SK-N-MC (cell line): Measurements from ENCODE around the gene ABHD18.
A peak's percentile ranks its signal among the peaks of the same experiment; 100 is the strongest.
"Not testable (repeated sequence)": the region's sequence is repeated elsewhere in the genome, so short reads cannot be mapped to it uniquely, and the experiment has no call there.

Experiments used
- DNase-seq: peaks from one replicate; pipeline ENCODE4 v3.0.0-alpha.2; 2011; ENCODE audit warnings: low read depth, low spot score
- H3K27ac ChIP-seq: fragments of 200-600 bp; sonication (generic); 2 replicates; pipeline ENCODE4 v1.5.1; 2016; ENCODE audit warnings: mixed run types
- H3K36me3 ChIP-seq: fragments of 200-600 bp; sonication (generic); 2 replicates; pipeline ENCODE4 v1.6.1; 2017; ENCODE audit warnings: antibody characterized with exemption, low read length, mixed read lengths; ENCODE audit not compliant: insufficient read depth
- H3K4me3 ChIP-seq: fragments of 200-600 bp; sonication (generic); 2 replicates; pipeline ENCODE4 v1.5.1; 2016
- H3K9ac ChIP-seq: fragments of 200-600 bp; sonication (generic); 2 replicates; pipeline ENCODE4 v1.8.0; 2017; ENCODE audit warnings: mixed run types, mixed read lengths; ENCODE audit not compliant: insufficient read length
- H3K9me3 ChIP-seq: fragments of 200-600 bp; sonication (generic); 2 replicates; pipeline ENCODE4 v1.6.1; 2017; ENCODE audit warnings: low read depth, mild to moderate bottlenecking, antibody characterized with exemption, low read length, moderate library complexity, mixed read lengths
- EZH2 ChIP-seq: fragments of 200-600 bp; sonication (generic); IDR thresholded peaks from one replicate; pipeline ENCODE4 v1.6.1; 2017; ENCODE audit warnings: antibody characterized with exemption
- FOXP2 ChIP-seq: optimal IDR thresholded peaks from 2 replicates; pipeline ENCODE3; 2011; ENCODE audit warnings: mild to moderate bottlenecking, moderate library complexity; ENCODE audit not compliant: insufficient read depth; ENCODE audit errors: extremely low read length, control extremely low read depth
- POLR2AphosphoS5 ChIP-seq: IDR thresholded peaks from 2 replicates; pipeline ENCODE4 v1.6.1; 2012; ENCODE audit warnings: mild to moderate bottlenecking, low read depth, low read length, borderline replicate concordance

The ABHD18 gene

GRCh38 chr4:127965062-127965802, at the start of gene ABHD18, which contains the start of gene MFSD8:
Gene ABHD18, plus strand, starts transcription at chr4:127965406. Its CDS starts 17,550 bp downstream, at chr4:127982956.
Gene MFSD8, minus strand, starts transcription at chr4:127965173. Its CDS starts 40 bp downstream, at chr4:127965133.
- Histone ChIP-seq H3K27ac (no peak within 1 kb of the TSS), H3K36me3 (no peaks in the 10 kb centered on the region), H3K9ac (peak within 1 kb of the TSS; percentile 79), H3K4me3 (peak within 1 kb of the TSS; percentile 97), H3K9me3 (no peaks in the 10 kb centered on the region)
- DNase-seq, result no peak
- peak; percentile 75; the same call in 1 of the 2 replicates for TF ChIP-seq POLR2AphosphoS5
- TF ChIP-seq EZH2, result no peak

DNA sequence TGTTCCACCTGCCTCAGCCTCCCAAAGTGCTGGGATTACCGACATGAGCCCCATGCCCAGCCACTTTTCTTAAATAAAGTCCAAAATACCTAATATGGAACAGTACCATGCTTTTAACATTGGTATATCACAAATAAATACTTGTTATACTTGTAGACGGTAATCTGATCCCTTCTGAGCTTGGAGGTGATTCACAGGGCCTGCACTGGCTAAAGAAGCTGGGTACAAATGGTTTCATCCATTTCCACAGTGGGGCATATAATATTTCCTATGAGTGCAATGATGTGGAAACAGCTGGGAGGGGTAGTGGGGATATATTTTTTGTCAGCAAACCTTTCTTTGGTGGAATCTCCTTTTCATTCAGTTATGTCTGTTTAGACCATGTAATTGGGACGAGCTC, 48.7 kb upstream of the ABHD18 start:
- H3K9me3 ChIP-seq, result no peaks in the 10 kb centered on the region
- H3K4me3 ChIP-seq, result no peak overlapping the region
- no peak overlapping the region for H3K27ac ChIP-seq
- no peaks in the 10 kb centered on the region for H3K36me3 ChIP-seq
- TF ChIP-seq FOXP2, result no peak
- no peak for TF ChIP-seq POLR2AphosphoS5
- no peak for TF ChIP-seq EZH2
- DNase-seq, result no peak
- no peak overlapping the region for H3K9ac ChIP-seq

GRCh38 chr4:127917151-127917550, 48.1 kb upstream of the ABHD18 start:
- DNase-seq, result no peak
- no peak overlapping the region for H3K4me3 ChIP-seq
- no peaks in the 10 kb centered on the region for H3K9me3 ChIP-seq
- no peak overlapping the region for H3K27ac ChIP-seq
- H3K9ac ChIP-seq, result no peak overlapping the region
- no peaks in the 10 kb centered on the region for H3K36me3 ChIP-seq
- TF ChIP-seq POLR2AphosphoS5 (no peak), EZH2 (no peak), FOXP2 (no peak)

DNA sequence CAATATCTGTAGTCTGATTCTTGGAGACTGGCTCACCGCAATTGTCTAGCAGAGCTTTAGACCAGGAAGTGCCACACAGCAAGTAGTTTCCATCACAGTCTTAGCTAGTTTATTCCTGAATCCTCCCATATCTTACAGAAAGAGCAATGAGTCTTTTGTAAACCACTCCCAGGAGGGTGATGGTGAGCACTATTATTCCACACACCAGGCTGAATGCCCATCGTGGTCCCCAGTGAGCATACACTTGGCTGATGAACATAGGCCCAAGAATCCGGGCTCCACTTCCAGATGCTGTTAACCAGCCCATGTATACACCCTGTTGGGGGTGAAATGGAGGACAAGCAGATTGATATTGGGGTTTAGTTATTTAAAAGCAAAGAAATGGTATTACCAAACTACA, 44.7 kb upstream of the ABHD18 start:
- Histone ChIP-seq H3K36me3 (no peaks in the 10 kb centered on the region), H3K27ac (no peak overlapping the region), H3K9ac (no peak overlapping the region), H3K4me3 (no peak overlapping the region), H3K9me3 (no peaks in the 10 kb centered on the region)
- DNase-seq, result no peak
- TF ChIP-seq FOXP2 (no peak), POLR2AphosphoS5 (no peak), EZH2 (no peak)

DNA sequence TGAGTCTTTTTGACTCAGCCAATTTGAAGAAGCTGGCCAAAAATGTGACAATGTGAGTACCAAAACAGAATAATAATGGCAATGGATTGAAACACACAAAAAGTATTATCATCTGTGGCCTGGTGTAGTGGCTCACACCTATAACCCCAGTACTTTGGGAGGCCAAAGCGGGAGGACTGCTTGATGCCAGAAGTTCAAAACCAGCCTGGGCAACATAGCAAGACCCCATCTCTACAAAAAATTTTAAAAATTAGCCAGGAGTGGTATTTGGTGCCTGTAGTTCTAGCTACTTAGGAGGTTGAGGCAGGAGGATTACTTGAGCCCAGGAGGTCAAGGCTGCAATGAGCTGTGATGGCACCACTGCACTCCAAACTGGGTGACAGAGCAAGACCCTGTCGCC, 43.0 kb upstream of the ABHD18 start:
- H3K4me3 ChIP-seq, result no peak overlapping the region
- H3K27ac ChIP-seq, result no peak overlapping the region
- TF ChIP-seq FOXP2 (no peak), POLR2AphosphoS5 (no peak), EZH2 (no peak)
- H3K9ac ChIP-seq, result no peak overlapping the region
- DNase-seq, result no peak
- no peaks in the 10 kb centered on the region for H3K9me3 ChIP-seq
- no peaks in the 10 kb centered on the region for H3K36me3 ChIP-seq

GRCh38 chr4:127925720-127926119, 39.5 kb upstream of the ABHD18 start:
- H3K9me3 ChIP-seq, H3K36me3 ChIP-seq, H3K4me3 ChIP-seq, H3K27ac ChIP-seq, DNase-seq, H3K9ac ChIP-seq: not testable (repeated sequence)

- Histone ChIP-seq H3K27ac (no peak overlapping the region), H3K4me3 (no peak overlapping the region), H3K9me3 (no peaks in the 10 kb centered on the region), H3K36me3 (no peaks in the 10 kb centered on the region), H3K9ac (no peak overlapping the region)
- TF ChIP-seq FOXP2 (no peak), EZH2 (no peak), POLR2AphosphoS5 (no peak)
- no peak for DNase-seq
These were observed 35.0 kb upstream of the ABHD18 start for GRCh38 chr4:127930175-127930574.

DNA sequence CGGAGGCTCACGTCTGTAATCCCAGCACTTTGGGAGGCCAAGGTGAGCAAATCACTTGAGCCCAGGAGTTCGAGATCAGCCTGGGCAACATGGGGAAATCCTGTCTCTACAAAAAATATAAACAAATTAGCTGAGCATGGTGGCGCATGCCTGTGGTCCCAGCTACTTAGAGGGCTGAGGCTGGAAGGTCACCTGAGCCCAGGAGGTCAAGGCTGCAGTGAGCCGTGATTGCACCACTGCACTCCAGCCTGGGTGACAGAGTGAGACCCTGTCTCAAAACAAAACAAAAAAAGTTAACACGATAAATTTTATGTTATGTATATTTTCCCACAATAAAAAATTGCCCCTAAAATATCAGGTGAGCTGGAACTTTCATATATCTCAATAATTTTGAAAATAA, 33.4 kb upstream of the ABHD18 start:
- not testable (repeated sequence) for H3K36me3 ChIP-seq, DNase-seq, H3K27ac ChIP-seq, H3K9ac ChIP-seq, H3K4me3 ChIP-seq, H3K9me3 ChIP-seq

- DNase-seq, result no peak
- no peak overlapping the region for H3K27ac ChIP-seq
- H3K36me3 ChIP-seq, result no peaks in the 10 kb centered on the region
- H3K9ac ChIP-seq, result no peak overlapping the region
- H3K9me3 ChIP-seq, result no peaks in the 10 kb centered on the region
- TF ChIP-seq EZH2, result no peak
- TF ChIP-seq FOXP2, result no peak
- no peak overlapping the region for H3K4me3 ChIP-seq
These were observed 28.2 kb upstream of the ABHD18 start for GRCh38 chr4:127936974-127937373.
